Glomerular visceral epithelial cell (primary cell): ENCODE data around the gene LMF1.
A peak's percentile ranks its signal among the peaks of the same experiment; 100 is the strongest.
"Not testable (repeated sequence)": the region's sequence is repeated elsewhere in the genome, so short reads cannot be mapped to it uniquely, and the experiment has no call there.

Experiments used
- DNase-seq: peaks from one replicate; pipeline ENCODE4 v3.0.0-alpha.2; 2016; ENCODE audit errors: extremely low spot score

The LMF1 gene

DNA sequence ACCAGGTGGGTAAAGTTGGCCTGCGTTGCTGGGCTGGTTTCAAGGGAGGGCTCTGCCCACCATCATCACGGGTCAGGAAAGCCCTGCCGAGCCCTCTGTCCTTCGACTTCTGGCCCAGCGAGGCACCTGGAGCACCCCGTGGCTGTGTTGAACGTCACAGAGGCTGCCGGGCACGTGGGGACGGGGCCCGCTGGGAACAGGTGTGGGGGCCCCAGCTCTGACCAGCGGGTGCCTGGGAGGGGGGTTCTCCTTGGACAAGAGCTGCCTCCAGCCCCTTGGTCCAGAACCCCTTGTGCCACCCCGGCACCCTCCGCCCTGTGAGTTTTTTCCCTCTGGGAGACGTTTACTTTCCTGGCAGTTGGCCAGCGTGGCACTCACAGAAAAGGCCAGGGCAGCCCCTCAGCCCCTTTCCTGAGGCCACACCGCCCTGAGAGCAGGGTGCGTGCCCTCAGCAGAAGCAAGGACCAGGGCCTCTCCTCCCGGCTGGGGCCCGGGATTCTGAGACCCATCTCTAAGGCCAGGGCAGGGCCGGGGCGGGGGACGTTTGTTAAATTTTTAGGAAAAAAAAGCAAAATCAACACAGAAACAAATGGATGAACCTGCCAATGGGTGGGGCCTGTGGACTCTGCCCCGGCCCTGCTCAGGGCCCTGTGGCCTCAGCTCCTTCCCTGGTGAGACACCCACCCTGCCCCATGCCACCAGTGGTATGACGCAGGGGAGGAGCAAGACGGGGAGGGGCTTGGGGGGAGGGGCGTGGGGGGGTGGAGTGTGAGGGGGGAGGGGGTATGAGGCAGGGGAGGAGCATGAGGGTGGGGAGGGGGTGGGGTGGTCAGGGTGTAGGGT lies 139.0 kb downstream of the LMF1 start:
- no peak for DNase-seq

DNA sequence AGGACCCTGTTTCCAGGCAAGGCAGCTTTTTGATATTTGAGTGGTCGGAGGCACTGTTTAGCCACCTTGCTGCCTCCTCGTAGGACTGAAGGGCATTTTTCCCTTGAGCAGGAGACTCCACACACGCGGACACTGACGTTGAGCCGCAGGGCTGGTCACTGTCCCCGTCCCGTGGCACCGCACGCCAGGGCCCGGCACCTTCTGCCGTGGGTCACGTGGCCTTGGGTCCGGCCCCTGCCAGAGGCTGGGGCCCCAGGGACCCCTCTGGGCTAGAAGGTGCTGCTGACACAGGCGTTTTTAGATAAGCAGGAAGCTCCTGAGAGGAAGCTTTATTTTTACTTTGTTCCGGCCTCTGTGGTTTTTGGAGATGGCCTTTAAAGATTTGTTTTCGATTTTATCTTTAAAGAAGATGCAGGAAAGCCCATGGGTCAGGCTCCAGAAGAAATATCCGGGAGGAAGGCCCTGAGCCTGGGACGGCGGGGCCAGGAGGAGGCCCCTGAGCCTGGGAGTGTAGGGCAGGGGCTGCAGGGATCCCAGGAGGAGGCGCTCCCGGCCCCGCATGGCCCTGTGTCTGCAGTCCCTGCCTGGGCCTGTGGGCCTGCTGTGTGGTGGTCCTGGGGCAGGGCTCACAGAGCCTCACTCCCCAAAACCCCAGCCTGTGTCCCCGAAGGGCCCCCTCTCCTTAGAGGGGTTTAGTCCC lies 139.8 kb downstream of the LMF1 start:
- no peak for DNase-seq

DNA sequence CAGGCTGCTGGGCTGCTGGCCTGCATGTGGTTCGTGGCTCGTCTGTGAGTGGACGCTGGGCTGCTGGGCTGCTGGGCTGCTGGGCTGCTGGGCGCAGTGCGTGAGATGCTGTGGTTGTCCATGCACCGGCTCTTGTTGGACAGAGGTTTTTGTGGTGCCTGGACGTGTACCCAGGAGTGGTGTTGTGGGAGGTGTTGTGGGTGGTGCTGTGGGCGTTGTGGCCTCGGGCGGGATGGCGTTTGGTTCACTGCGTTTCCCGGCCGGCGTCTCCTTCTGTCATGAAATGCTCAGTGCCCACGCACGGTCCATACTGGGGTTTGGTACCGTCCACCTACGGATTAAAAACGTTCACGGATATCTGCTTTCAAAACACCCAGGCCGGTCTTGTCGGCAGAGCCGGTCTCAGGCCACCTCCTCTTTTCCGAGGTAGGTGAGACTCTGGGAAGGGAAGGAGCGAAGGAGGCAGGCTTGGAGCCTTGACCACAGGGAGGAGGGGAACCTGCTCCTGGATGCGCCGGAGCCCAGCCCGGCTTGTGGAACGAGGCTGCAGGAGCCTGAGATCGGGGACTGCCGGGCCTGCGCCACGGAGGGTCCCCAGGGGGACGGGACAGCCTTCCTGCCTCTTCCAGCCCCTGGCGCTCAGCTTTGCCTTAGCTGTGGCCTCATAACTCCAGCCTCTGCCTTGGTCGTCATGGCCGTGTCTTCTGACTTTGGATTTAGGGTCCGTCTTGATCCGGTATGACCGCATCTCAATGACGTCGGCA lies 140.5 kb downstream of the LMF1 start:
- no peak for DNase-seq

DNA sequence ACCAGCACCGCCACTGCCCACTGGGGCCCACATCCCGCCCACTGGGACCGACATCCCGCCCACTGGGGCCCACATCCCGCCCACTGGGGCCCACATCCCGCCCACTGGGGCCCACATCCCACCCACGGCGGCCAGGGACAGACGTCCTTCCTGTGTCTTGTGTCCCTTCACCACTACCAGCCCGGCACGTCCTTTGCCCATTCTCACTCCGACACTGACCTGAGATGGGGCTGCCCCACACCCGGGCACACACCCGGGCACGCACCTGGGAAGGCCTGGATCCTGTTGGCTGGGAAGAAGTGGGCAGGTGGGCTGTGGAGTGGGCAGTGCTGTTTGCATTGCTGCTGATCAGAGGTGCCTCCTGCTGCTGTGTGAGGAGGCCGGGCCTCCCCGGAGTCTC lies 141.9 kb downstream of the LMF1 start:
- DNase-seq: no peak

DNA sequence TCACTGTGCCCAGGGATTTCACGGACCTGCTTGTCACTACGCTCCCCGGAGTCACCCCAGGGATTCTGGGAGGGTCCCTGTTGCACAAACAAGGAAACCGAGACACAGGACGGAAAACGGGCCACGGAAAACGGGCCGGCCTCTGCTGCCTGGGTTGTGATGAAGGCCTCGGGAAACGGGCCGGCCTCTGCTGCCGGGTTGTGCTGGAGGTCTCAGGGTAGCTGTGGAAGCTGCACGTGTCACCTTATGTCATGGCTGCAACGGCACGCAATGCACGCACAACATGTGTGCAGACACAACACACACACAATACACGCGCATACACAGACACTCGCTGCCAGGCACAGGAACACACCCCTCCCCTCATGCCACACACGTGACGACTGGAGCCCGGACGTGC lies 143.3 kb downstream of the LMF1 start:
- DNase-seq: no peak

DNA sequence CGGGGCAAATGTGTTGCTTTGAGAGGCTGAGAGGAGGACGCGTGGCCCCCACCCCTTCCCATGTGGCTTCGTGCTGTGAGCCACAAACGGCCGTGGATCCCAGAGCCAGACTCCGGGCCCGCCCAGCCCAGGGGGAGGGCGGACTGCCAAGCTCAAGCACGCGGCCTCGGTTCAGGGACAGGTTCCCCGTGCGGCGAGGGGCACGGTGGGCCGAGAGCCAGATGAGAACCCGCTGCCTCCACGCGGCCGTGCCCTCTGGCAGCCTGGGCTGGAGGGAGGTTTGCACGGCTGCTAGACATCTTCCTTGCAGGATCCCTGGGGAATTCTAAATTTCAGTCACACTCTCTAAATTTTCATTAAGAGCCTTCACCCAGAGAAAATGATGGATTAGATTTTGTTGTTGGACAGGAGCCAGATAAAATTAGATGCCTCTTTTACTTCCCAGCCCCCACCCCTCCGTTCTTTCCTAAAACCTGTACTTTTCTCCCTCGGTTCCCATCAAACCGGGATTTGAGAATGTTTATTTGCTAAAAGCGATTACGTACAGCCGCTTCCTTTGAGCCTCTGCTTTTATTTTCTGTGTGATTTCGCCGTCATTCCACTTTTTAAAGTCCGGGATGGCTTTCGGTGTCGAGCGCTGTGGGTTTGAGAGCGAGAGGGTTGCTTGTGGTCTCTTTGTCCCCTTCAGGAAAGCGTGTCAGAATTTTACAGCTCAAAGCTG lies 145.3 kb downstream of the LMF1 start:
- DNase-seq: no peak

DNA sequence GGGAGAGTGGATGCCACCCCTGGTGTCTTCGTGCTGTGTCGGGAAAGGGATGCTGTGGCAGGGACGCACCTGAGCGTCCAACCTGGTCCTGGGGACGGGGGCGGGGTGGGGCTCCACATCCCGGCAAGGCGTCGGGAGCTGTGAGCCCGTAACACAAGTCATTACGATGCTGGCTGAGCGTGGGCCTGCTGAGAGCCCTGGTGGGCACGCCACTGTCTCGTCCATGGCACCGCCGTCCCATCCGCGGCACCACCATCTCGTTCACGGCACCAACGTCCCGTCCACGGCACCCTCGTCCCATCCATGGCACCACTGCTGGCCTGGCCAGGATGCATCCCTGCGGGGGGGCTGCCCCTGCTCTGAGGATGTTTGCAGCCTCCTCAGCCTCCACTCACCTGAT lies 146.2 kb downstream of the LMF1 start:
- DNase-seq: no peak

DNA sequence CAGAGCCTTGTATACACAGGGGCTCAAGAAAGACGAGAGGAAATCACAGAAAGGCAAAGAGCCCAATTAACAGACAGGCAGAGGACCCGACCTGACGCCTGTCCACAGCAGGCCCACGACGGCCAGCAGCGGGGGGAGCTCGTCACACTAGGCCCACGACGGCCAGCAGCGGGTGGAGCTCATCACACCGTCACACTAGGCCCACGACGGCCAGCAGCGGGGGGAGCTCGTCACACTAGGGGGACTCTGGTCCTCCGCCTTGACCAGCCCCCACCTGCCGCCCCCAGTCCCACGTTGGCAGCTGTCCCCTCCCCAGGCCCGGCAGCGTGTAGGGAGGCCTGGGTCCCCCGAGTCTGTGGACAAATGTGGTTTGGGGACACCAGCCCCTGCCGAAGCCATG lies 146.6 kb downstream of the LMF1 start:
- no peak for DNase-seq

DNA sequence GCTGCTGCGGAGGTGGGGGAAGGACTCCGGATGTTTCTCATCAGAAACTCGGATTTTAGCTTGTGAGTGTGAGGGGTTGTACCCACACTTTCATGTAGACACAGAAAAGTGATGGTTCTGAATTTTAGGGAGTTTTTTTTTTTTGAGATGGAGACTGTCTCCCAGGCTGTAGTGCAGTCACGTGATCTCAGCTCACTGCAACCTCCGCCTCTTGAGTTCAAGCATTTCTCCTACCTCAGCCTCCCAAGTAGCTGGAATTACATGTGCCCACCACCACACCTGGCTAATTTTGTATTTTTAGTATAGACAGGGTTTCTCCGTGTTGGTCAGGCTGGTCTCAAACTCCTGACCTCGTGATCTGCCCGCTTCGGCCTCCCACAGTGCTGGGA lies 147.9 kb downstream of the LMF1 start:
- DNase-seq: no peak

DNA sequence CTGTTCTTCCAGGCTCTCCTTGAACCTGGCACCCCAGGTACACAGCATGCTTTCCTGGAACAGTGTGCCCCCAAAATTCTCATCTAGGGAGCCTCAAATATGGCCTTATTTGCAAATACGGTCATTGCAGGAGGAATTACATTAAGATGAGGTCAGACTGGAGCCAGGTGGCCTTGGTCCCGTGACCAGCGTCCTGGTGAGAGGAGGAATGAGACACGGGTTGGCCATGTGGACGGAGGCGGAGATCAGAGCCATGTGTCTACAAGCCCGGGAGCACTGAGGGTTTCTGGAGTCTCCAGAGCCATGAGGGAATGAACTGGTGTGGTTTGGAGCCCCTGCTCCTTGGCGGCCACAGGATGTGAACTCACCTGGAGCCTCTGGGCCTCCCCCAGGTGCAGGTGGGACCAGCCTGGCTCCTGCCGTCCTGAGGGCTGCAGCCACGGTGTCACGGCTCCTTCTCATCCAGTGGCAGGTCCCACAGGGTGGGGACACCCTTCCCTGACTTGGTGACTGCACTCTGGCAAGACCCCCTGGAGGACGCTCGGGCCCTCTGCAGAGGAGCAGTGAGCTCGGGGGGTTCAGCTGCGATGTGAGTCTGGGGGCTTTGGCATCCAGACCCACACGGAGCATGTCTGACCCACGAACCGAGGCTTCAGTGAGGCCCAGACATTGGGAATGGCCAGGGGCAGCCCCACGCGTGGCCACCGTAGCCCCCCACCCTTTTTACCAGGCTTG lies 148.4 kb downstream of the LMF1 start:
- DNase-seq: no peak

DNA sequence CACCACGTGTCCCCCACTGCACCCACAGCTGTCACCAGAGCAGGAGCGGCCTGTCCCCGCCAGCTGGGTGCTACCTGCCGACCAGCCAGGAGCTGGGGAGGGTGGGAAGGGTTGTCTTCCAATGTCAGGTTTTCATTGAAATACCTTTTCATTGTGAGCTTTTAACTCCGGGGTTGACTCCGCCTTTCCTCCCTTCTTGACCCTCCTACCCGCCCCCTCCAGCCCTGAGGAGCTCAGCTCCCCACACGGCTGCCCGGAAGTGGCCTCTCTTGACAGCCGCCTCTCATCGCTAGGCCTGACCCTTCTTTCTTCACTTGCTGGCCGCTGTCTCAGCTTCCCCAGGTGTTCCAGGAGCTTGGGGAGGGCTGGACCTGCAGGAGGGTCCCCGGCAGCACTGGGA lies 149.0 kb downstream of the LMF1 start:
- DNase-seq: no peak

DNA sequence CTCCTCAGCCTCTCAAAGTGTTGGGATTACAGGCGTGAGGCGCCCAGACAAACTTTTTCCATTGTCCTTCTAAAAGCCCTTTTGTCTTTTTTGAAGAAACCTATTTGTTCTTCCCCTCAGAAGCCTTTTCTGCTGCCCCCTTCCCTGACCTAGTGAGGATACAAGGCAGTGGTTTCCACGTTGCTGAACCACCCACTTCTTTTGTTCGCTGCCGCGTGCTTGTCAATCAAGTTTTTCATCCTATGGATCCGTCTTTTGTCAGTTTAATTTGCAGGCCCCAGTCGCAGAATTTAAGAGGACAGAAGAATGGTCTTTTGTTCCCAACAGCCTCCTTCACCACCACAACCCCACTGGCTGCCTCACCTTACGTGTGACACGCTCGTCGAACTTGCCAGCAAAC lies 150.0 kb downstream of the LMF1 start:
- no peak for DNase-seq

DNA sequence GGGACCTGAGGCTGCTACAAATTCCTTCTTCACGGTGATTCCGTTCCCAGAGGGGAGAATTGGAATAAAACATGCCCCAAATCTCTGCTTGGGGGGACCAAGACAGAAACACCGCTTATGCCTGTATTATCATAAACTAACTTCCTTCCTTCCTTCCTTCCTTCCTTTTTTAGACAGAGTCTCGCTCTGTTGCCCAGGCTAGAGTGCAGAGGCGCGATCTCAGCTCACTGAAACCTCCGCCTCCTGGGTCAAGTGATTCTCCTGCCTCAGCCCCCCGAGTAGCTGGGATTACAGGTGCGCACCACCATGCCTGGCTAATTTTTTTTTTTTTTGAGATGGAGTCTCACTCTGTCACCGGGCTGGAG lies 150.8 kb downstream of the LMF1 start:
- not testable (repeated sequence) for DNase-seq

DNA sequence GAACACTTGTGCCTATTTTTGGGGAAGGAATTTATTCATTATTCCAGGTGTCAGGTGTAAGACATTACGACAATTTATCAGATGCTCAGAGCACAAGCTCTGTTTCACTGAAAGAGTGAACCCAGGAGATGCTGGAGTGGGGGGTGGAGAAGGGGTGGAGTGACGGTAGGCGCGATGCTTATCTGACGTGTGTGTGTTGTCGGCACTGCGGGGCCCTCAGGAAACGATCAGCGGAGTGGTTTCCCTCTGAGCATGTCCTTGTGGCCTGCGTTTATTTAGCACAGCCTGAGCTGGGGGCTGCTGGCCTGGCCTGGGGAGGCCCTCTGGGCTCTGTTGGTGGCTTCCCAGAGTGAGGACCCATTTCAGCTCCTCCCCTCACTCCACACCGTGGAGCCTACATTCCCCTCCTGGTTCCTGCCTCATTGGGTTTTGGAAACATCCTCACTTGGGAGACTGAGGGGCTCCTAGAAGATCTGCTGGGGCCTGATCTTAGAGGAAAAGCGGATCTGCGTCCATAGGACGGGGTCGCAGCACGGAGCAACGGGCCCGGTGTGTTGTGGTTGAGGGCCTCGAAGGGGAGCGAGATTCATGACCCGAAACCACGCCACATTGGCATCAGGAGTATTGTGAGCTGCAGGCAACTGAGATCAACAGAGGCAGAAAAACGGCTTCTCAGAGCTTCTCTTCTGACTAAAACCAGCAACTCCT lies 151.3 kb downstream of the LMF1 start:
- no peak for DNase-seq

DNA sequence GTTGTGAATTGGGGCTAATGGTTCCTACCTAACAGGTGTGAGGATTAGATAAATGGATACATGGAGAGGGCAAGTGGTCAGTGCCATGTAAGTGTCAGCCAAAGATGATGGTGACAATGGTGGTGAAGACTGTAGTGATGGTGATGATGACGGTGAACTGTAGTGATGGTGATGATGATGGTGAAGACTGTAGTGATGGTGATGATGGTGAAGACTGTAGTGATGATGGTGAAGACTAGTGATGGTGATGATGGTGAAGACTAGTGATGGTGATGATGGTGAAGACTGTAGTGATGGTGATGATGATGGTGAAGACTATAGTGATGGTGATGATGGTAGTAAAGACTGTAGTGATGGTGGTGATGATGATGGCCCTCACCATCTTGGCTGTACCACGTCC lies 152.2 kb downstream of the LMF1 start:
- no peak for DNase-seq

DNA sequence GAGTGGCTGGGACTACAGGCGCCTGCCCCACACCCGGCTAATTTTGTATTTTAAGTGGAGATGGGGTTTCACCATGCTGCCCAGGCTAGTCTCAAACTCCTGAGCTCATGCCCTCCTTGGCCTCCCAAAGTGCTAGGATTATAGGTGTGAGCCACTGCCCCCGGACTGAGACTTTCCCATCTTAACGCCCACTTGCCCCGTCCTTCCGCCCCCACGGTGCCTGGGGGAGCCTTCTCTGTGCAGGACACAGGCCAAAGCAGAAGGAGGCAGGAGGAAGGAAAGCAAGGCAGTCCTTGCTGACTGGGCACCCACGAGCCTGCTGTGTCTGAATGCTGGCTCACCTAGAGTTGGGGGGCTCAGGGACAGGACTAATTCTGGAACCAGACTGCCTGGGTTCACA lies 152.7 kb downstream of the LMF1 start:
- no peak for DNase-seq

DNA sequence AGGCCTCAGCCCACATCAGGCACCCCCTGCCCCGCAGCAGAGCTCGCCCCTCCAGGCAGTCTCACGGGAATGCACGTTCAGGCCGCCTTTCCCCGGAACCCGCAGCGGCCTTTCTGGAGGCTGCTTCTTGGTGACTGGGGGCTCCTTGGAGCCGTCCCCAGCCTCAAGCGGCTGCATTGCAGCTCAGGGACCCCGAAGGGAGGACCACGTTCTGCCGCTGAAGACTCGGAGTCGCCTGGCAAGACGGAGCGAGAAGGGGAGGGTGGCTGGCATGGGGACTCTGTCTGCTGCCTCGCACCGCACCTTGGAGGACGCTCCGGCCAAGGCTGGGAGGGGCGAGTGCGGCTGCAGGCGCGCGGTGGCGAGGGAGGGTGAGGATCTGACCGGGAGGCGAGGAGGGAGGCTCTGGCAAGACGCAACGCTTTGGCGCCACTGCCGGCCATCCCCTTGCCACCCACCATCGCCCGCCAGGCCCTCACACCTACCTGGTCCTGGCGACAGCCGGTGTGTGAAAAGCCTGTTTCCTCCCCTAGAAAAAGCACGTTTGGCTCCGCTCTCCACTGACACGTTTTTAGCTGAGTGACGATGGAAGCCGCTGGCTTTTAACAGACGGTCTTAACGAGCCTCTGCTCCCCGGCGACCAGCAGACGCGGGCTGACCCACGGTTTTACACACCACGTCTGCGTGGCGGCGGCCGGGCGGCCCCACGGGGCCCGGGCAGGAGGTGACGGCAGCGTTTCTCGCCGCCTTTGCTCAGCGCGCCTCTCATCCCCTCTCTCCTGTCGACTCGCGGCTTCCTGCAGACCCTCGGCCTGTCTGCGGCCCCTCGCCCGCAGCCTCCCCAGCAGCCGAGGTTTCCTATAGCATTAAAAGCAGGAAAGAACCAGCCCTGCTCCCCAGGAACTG lies 153.5 kb downstream of the LMF1 start:
- DNase-seq: no peak

DNA sequence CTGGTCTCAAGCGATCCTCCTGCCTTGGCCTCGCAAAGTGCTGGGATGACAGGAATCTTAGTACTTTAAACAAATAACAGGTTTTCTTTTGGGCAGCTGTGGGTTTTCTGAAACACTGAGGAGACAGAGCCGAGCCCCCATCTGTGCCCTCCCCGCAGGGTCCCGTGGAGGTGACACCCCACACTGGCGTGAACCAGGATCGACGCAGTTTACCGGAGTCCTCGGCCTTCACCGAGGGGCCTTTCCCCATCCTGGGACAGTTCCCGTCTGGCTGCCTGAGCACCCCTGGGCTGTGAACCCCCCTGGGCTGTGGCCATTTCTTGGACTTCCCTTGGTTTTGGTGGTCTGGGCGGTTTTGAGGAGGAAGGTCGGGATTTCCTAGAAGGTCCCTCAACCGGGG lies 154.9 kb downstream of the LMF1 start:
- DNase-seq: no peak

DNA sequence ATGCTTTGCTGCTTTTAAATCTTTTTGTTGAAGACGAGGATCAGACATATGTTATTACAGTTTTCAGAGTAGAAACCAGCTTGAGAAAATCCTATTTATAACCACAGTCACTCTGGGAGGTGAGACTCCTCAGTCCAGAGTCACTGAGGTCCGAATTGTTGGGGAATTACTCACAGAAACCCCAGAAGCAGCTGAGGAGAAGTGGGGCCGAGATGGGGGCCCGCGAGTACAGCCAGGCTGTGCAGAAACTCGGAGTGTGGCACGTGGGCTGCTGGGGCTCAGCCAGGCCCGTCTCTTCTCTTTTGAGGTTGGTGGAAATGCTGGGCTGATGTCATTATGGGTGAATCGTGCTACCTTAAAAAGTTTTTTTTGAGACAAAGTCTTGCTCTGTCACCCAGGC lies 155.8 kb downstream of the LMF1 start:
- DNase-seq: peak; percentile 88

DNA sequence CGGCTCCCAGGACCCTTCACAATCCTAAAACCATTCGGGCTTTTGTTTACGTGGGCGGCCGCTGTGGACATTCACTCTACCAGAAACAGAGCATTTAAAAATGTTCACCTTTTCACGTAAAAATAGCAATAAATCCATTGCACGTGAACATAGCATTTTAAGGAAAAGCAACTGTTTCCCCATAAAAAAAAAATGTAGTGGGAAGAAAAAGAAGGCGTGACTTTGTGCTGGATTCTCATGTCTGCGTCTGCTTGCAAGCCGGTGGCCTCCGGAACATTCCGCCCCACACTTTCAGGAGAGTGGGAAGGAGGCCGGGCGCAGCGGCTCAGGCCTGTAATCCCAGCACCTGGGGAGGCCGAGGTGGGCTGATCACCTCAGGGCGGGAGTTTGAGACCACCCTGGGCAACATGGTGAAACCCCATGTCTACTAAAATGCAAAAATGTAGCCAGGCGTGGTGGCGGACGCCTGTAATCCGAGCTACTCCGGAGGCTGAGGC lies 156.8 kb downstream of the LMF1 start:
- no peak for DNase-seq
